B cell (primary cell): ENCODE data around the gene CPNE4.

Experiments used
- EZH2 ChIP-seq: IDR thresholded peaks from 2 replicates; pipeline ENCODE4 v1.6.1; 2012; ENCODE audit warnings: borderline replicate concordance, low read depth, mild to moderate bottlenecking, moderate library complexity, low read length; ENCODE audit not compliant: insufficient read depth, poor library complexity, severe bottlenecking
- TF ChIP-seq, protein P1 (sequence below): fragments of 200-600 bp; IDR thresholded peaks from one replicate; pipeline ENCODE4 v1.8.0; 2022; ENCODE audit warnings: antibody characterized with exemption, mild to moderate bottlenecking

DNA sequence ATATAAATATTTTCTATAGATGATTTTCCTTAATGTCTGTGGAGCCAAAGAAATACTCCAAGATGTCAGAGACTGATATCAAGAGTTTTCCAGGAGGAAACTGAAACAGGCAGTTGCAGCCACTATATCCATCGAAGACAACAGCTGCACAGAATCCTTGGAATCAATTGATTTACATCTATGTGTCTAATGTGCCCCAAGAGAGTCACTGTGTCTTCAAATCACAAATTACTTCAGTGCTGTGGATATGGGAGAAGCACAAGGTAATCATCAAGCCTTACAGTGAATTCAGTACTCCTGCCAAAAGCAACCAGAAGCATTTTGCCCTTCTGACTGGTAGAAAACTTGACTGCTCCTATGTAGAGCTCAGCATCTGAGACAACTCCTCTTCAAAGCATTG lies 51.1 kb downstream of the CPNE4 start:
- TF ChIP-seq, protein P1, sequence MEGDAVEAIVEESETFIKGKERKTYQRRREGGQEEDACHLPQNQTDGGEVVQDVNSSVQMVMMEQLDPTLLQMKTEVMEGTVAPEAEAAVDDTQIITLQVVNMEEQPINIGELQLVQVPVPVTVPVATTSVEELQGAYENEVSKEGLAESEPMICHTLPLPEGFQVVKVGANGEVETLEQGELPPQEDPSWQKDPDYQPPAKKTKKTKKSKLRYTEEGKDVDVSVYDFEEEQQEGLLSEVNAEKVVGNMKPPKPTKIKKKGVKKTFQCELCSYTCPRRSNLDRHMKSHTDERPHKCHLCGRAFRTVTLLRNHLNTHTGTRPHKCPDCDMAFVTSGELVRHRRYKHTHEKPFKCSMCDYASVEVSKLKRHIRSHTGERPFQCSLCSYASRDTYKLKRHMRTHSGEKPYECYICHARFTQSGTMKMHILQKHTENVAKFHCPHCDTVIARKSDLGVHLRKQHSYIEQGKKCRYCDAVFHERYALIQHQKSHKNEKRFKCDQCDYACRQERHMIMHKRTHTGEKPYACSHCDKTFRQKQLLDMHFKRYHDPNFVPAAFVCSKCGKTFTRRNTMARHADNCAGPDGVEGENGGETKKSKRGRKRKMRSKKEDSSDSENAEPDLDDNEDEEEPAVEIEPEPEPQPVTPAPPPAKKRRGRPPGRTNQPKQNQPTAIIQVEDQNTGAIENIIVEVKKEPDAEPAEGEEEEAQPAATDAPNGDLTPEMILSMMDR, result no peak
- no peak for TF ChIP-seq EZH2
